ENCODE data around the gene GLS2. TPM values are rescaled to one million over a fixed set of nuclear protein-coding genes. Genes with fewer than 3 reads are reported as not detected.
A peak's percentile ranks its signal among the peaks of the same experiment; 100 is the strongest.

The GLS2 gene
- total RNA-seq, 1 donor from 2014 or later: 0.49 TPM

DNA sequence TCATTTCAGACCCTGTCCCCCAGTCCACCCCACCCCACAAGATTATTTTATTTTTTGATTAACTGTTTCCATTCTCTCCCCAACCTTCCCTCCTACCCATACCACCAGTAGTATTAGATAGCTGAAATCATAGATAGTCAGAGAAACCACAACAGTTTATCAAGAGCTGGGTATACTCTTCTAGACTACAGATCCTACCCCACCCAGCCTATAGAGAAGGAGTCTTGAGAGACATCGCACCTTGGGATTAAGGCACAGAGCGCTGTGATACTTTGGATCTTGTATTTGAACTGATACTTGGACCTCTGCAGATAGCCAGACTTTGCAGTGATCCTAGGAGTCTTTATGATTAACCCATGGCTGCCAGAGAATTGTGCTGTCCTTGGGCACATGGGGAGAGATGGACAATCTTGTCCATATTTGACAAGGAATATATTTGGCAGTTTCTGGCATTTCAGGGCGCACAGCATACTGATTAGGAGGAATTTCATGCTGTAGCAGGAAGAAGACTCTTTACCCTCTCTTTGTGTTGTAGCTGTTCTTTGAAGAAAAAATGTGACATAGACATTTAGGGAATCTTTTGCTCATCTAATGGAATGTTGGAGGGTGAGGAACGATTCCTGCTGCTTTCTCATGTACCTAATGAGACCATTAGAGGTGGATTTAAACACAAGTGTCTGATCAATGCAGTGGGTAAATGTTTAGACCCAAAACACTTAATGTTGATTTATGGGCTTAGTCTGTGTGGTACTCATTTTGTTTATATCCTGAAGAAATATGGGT is 34.6 kb upstream of the GLS2 start:
- no peaks in the 10 kb centered on the region for H3K36me3 ChIP-seq
- H3K27me3 ChIP-seq (ENCODE audit: low read depth): no peaks in the 10 kb centered on the region
- no peak for DNase-seq
- no peaks in the 10 kb centered on the region for H3K9me3 ChIP-seq (replicated peaks)
- H3K27ac ChIP-seq (replicated peaks): peak overlapping the region; percentile 91
- TF ChIP-seq, protein P1, sequence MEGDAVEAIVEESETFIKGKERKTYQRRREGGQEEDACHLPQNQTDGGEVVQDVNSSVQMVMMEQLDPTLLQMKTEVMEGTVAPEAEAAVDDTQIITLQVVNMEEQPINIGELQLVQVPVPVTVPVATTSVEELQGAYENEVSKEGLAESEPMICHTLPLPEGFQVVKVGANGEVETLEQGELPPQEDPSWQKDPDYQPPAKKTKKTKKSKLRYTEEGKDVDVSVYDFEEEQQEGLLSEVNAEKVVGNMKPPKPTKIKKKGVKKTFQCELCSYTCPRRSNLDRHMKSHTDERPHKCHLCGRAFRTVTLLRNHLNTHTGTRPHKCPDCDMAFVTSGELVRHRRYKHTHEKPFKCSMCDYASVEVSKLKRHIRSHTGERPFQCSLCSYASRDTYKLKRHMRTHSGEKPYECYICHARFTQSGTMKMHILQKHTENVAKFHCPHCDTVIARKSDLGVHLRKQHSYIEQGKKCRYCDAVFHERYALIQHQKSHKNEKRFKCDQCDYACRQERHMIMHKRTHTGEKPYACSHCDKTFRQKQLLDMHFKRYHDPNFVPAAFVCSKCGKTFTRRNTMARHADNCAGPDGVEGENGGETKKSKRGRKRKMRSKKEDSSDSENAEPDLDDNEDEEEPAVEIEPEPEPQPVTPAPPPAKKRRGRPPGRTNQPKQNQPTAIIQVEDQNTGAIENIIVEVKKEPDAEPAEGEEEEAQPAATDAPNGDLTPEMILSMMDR (IDR thresholded peaks at IDR 0.05; ENCODE audit: borderline replicate concordance): no peak
- peak overlapping the region; percentile 69 for H3K4me3 ChIP-seq
- intact Hi-C loops (cut with micrococcal nuclease): no loop called here
- H3K4me1 ChIP-seq: peaks cover 86% of the 10 kb centered on the region

DNA sequence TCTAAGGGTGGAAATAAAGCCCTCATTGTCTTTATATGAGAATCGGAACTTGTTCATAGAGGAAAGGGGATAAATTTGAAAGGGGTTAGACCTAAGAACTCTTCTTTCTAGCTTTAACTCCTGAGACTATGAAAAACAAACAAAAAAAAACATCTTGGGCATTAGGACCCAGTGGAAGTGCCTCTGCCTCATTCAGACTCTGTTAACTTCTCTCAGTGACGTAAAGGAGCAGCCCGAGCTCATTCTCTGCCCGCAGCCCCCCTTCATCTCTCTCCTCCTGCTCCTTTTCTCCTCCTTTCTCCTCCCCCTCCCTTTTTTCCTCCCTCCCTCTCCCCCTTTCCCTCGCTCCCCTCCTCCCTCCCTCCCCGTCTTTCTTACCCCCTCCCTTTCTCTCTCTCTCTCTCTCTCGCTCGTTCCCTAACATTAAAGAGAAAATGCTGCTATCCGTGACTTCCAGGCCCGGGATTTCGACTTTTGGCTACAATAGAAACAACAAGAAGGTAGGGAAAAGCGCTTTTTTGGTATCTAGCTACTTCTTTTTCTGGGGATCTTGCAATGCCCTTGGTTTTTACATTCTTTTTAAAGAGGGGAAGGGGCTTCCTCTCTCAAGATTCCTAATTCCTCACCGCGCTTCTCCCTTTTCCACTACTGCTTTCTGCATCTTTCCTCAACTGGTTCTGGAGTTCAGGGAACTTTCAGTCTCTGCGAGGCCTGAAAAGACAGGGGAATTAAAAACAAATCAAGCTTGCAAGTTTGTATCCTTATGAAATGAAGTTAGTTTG is 33.8 kb upstream of the GLS2 start, which contains the start of gene RBMS2:
TSS of gene RBMS2 (plus strand) at position 231 of the 782 bp plus-strand sequence. CDS start at position 435, 204 bp downstream.
- peak; percentile 82 for DNase-seq
- H3K4me3 ChIP-seq: peak within 1 kb of the TSS; percentile 69
- H3K4me1 ChIP-seq: peaks cover 77% of the 10 kb centered on the region
- H3K36me3 ChIP-seq: no peaks in the 10 kb centered on the region
- H3K27me3 ChIP-seq (ENCODE audit: low read depth): no peaks in the 10 kb centered on the region
- TF ChIP-seq, protein P1 (IDR thresholded peaks at IDR 0.05; ENCODE audit: borderline replicate concordance): no peak
- intact Hi-C loops (cut with micrococcal nuclease): no loop called here
- H3K9me3 ChIP-seq (replicated peaks): no peaks in the 10 kb centered on the region
- peak within 1 kb of the TSS; percentile 91 for H3K27ac ChIP-seq (replicated peaks)

DNA sequence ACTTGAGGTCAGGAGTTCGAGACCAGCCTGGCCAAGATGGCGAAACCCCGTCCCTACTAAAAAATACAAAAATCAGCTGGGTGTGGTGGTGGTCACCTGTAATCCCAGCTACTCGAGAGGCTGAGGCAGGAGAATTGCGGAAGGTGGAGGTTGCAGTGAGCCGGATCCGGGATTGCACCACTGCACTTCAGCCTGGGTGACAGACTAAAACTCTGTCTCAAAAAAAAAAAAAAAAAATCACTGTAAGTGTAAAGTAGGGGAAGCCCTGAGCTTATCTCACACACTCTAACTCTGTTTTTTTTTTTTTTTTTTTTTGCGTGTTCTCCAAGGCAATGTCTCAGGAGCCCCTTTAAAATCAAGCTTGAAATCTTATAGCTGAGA is 33.2 kb upstream of the GLS2 start:
- TF ChIP-seq, protein P1 (IDR thresholded peaks at IDR 0.05; ENCODE audit: borderline replicate concordance): no peak
- H3K4me1 ChIP-seq: peaks cover 73% of the 10 kb centered on the region
- no peak for DNase-seq

DNA sequence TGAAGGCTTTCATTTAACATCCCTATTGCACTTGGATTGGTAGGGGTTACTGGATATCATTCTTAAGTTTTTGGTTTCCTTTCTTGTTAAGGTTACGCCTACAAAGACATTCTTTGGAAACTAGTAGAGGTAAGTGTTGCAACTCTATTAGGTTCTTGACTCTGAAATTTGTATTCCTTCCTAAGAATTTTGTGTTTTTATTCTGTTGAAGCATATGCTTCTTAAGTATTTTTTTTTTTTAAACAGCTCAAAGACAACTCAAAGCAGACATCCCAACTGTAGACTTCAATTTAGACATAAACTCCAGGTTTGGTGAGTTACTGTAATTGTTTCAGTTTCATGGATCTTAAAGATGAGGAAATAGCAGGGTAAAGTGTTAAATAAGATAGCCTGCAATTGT is 32.5 kb upstream of the GLS2 start:
- H3K4me1 ChIP-seq: peaks cover 66% of the 10 kb centered on the region
- H3K27ac ChIP-seq (replicated peaks): peak overlapping the region; percentile 91
- peak overlapping the region; percentile 69 for H3K4me3 ChIP-seq
- no peaks in the 10 kb centered on the region for H3K27me3 ChIP-seq (ENCODE audit: low read depth)
- no peak for DNase-seq
- H3K36me3 ChIP-seq: no peaks in the 10 kb centered on the region
- TF ChIP-seq, protein P1 (IDR thresholded peaks at IDR 0.05; ENCODE audit: borderline replicate concordance): no peak
- intact Hi-C loops (cut with micrococcal nuclease): no loop called here
- H3K9me3 ChIP-seq (replicated peaks): no peaks in the 10 kb centered on the region

More for the DNA sequence above, 33.2 kb upstream of the GLS2 start:
- Histone ChIP-seq H3K27me3 (ENCODE audit: low read depth) (no peaks in the 10 kb centered on the region), H3K4me3 (peak overlapping the region; percentile 69), H3K27ac (replicated peaks) (peak overlapping the region; percentile 91), H3K36me3 (no peaks in the 10 kb centered on the region), H3K9me3 (replicated peaks) (no peaks in the 10 kb centered on the region)
- intact Hi-C loops (cut with micrococcal nuclease): no loop called here

DNA sequence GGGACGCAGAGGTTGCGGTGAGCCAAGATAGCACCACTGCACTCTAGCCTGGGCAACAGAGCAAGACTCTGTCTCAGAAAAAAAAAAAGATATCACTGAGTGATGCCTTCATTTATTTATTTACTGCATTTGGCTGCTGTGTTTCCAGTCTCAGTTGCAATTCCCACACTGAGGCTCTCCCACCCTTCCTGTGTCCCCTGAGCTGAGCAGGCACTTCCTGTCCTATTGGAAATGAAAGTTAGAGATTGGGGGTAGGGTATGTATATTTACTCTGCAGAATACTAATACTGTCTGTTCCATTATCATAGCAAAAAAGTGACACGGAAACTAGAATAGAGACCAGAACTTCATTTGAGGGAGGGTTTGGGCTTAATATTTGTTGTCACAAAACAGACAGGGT is 32.1 kb upstream of the GLS2 start:
- TF ChIP-seq, protein P1 (IDR thresholded peaks at IDR 0.05; ENCODE audit: borderline replicate concordance): no peak
- intact Hi-C loops (cut with micrococcal nuclease): no loop called here
- peak overlapping the region; percentile 91 for H3K27ac ChIP-seq (replicated peaks)
- H3K36me3 ChIP-seq: no peaks in the 10 kb centered on the region
- DNase-seq: no peak
- H3K27me3 ChIP-seq (ENCODE audit: low read depth): no peaks in the 10 kb centered on the region
- H3K4me1 ChIP-seq: peaks cover 61% of the 10 kb centered on the region
- peak overlapping the region; percentile 69 for H3K4me3 ChIP-seq
- no peaks in the 10 kb centered on the region for H3K9me3 ChIP-seq (replicated peaks)
